ENCODE data around the gene PCDH9.

- TF ChIP-seq CTCF (CRISPR knock-in tag; IDR thresholded peaks at IDR 0.05) (no peak), ZNF274 (CRISPR knock-in tag; IDR thresholded peaks at IDR 0.05) (no peak), POLR2AphosphoS2 (IDR thresholded peaks at IDR 0.05; ENCODE audit: low read depth, low read length) (no peak), SNAPC5 (CRISPR knock-in tag; IDR thresholded peaks at IDR 0.05; ENCODE audit: borderline replicate concordance) (no peak), ZBTB2 (CRISPR knock-in tag; IDR thresholded peaks at IDR 0.05; ENCODE audit: low read depth) (no peak), ZBTB38 (CRISPR knock-in tag; IDR thresholded peaks at IDR 0.05) (no peak), PATZ1 (CRISPR knock-in tag; IDR thresholded peaks at IDR 0.05) (no peak)
Observed at GRCh38 chr13:66560189-66560588, 669.9 kb downstream of the PCDH9 start.
